ENCODE measurements around the gene ZC3H4.

GRCh38 chr19:47094557-47095475 lies 18.8 kb downstream of the ZC3H4 start:
- TF ChIP-seq CTCF (IDR thresholded peaks at IDR 0.05; ENCODE audit: low read depth, low read length), result no peak
- peak; percentile 35 for TF ChIP-seq POLR2A (IDR thresholded peaks at IDR 0.05; ENCODE audit: extremely low read depth, insufficient read length)
- TF ChIP-seq MAX (IDR thresholded peaks at IDR 0.05; ENCODE audit: low read depth, low read length), result peak; percentile 34; the same call in 1 of the 2 replicates
- TF ChIP-seq MYC (IDR thresholded peaks at IDR 0.05; ENCODE audit: low read depth, low read length), result 0 out of 2 replicates have a peak, but pooled peaks have one; percentile 40

All from NB4 (cell line).